OCI-LY3 (cell line): ENCODE results near the gene ZNF248.

ENCODE experiments used
- CTCF ChIP-seq: fragments of 200-600, 300-600 bp; sonication (generic); IDR thresholded peaks from 2 replicates; pipeline ENCODE4 v1.5.1; 2014; ENCODE audit warnings: antibody characterized with exemption, low read length, low read depth
- EZH2phosphoT487 ChIP-seq: fragments of 200-600 bp; shearing (Covaris generic); IDR thresholded peaks from 2 replicates; pipeline ENCODE4 v1.6.1; 2018; ENCODE audit warnings: antibody characterized with exemption, mixed run types, low read depth

GRCh38 chr10:37871143-37871542 lies 13.7 kb upstream of the ZNF248 start:
- TF ChIP-seq CTCF, result no peak
- TF ChIP-seq EZH2phosphoT487, result no peak
